GM12873 (cell line): Measurements from ENCODE around the gene APBB3.

Experiments used
- CTCF ChIP-seq: IDR thresholded peaks from 2 replicates; pipeline ENCODE4 v1.5.1; 2012; ENCODE audit warnings: low read depth, mild to moderate bottlenecking, moderate library complexity, low read length, control low read depth; ENCODE audit not compliant: insufficient read depth; ENCODE audit errors: missing control alignments

The APBB3 gene

GRCh38 chr5:140542972-140543371, 21.4 kb downstream of the APBB3 start:
- no peak for TF ChIP-seq CTCF

GRCh38 chr5:140540227-140540626, 24.2 kb downstream of the APBB3 start:
- TF ChIP-seq CTCF = no peak

GRCh38 chr5:140524003-140524402, 40.4 kb downstream of the APBB3 start:
- no peak for TF ChIP-seq CTCF

GRCh38 chr5:140513124-140513523, 51.3 kb downstream of the APBB3 start:
- TF ChIP-seq CTCF = no peak

- no peak for TF ChIP-seq CTCF
Observed at GRCh38 chr5:140509898-140510297, 54.5 kb downstream of the APBB3 start.
